H9 (cell line): ENCODE measurements around the gene RASGRP4. TPM values are rescaled to one million over a fixed set of nuclear protein-coding genes. Genes with fewer than 3 reads are reported as not detected.

Experiments
- DNase-seq: peaks from one replicate; pipeline ENCODE4 v3.0.0-alpha.2; 2017
- H2AFZ ChIP-seq: one replicate; pipeline ENCODE4 v1.6.1; 2013; ENCODE audit warnings: mild to moderate bottlenecking, low read length, control low read depth, moderate library complexity
- H2AK5ac ChIP-seq: 2 replicates; pipeline ENCODE4 v1.6.1; 2013; ENCODE audit warnings: low read length, control low read depth, mixed read lengths; ENCODE audit not compliant: insufficient read length
- H2BK120ac ChIP-seq: one replicate; pipeline ENCODE4 v1.6.1; 2013; ENCODE audit warnings: low read depth, mild to moderate bottlenecking, low read length, control low read depth, inconsistent platforms; ENCODE audit not compliant: poor library complexity, severe bottlenecking
- H2BK12ac ChIP-seq: 2 replicates; pipeline ENCODE4 v1.6.1; 2013; ENCODE audit warnings: low read length, control low read depth, mixed read lengths, low read depth; ENCODE audit not compliant: insufficient read length
- H2BK15ac ChIP-seq: 2 replicates; pipeline ENCODE4 v1.6.1; 2013; ENCODE audit warnings: low read depth, low read length, control low read depth
- H2BK20ac ChIP-seq: one replicate; pipeline ENCODE4 v1.6.1; 2013; ENCODE audit warnings: low read depth, mild to moderate bottlenecking, low read length, control low read depth, inconsistent platforms; ENCODE audit not compliant: poor library complexity, severe bottlenecking
- H2BK5ac ChIP-seq: 2 replicates; pipeline ENCODE4 v1.6.1; 2013; ENCODE audit warnings: low read length, control low read depth, mixed read lengths; ENCODE audit not compliant: insufficient read length
- H3K14ac ChIP-seq: 2 replicates; pipeline ENCODE4 v1.6.1; 2013; ENCODE audit warnings: low read length, control low read depth; ENCODE audit not compliant: insufficient read depth
- H3K18ac ChIP-seq: 2 replicates; pipeline ENCODE4 v1.6.1; 2013; ENCODE audit warnings: low read depth, mild to moderate bottlenecking, mixed read lengths, low read length, control low read depth; ENCODE audit not compliant: insufficient read length
- H3K23ac ChIP-seq: 2 replicates; pipeline ENCODE4 v1.6.1; 2013; ENCODE audit warnings: low read length, control low read depth, mixed read lengths, low read depth; ENCODE audit not compliant: insufficient read length
- H3K23me2 ChIP-seq: 2 replicates; pipeline ENCODE4 v1.6.1; 2013; ENCODE audit warnings: low read depth, mild to moderate bottlenecking, mixed read lengths, low read length, control low read depth; ENCODE audit not compliant: insufficient read length, poor library complexity, severe bottlenecking
- H3K27ac ChIP-seq: 2 replicates; pipeline ENCODE4 v1.5.1; 2013; ENCODE audit warnings: low read length, control low read depth, mixed read lengths, low read depth; ENCODE audit not compliant: insufficient read length
- H3K27me3 ChIP-seq: 2 replicates; pipeline ENCODE4 v1.6.1; 2013; ENCODE audit warnings: low read length, control low read depth, inconsistent platforms; ENCODE audit not compliant: insufficient read depth
- H3K4ac ChIP-seq: 2 replicates; pipeline ENCODE4 v1.6.1; 2013; ENCODE audit warnings: low read depth, mild to moderate bottlenecking, control low read depth, inconsistent platforms, low read length, moderate library complexity
- H3K4me1 ChIP-seq: 2 replicates; pipeline ENCODE4 v1.6.1; 2013; ENCODE audit warnings: low read length, control low read depth, inconsistent platforms; ENCODE audit not compliant: insufficient read depth
- H3K4me2 ChIP-seq: 2 replicates; pipeline ENCODE4 v1.6.1; 2013; ENCODE audit warnings: low read length, control low read depth, mixed read lengths; ENCODE audit not compliant: insufficient read length, insufficient read depth
- H3K56ac ChIP-seq: 2 replicates; pipeline ENCODE4 v1.6.1; 2013; ENCODE audit warnings: low read depth, mild to moderate bottlenecking, mixed read lengths, low read length, control low read depth; ENCODE audit not compliant: insufficient read length
- H3K79me1 ChIP-seq: 2 replicates; pipeline ENCODE4 v1.6.1; 2013; ENCODE audit warnings: low read depth, mild to moderate bottlenecking, moderate library complexity, low read length, control low read depth, inconsistent platforms; ENCODE audit not compliant: insufficient read depth, poor library complexity, severe bottlenecking
- H3K79me2 ChIP-seq: 2 replicates; pipeline ENCODE4 v1.6.1; 2013; ENCODE audit warnings: low read length, control low read depth, inconsistent platforms; ENCODE audit not compliant: insufficient read depth
- H3K9ac ChIP-seq: 2 replicates; pipeline ENCODE4 v1.6.1; 2013; ENCODE audit warnings: low read length, control low read depth, mixed read lengths; ENCODE audit not compliant: insufficient read length; ENCODE audit errors: extremely low read depth
- H3K9me3 ChIP-seq: one replicate; pipeline ENCODE4 v1.6.1; 2013; ENCODE audit warnings: low read depth, low read length, inconsistent platforms; ENCODE audit not compliant: control insufficient read depth
- H3T11ph ChIP-seq: one replicate; pipeline ENCODE4 v1.6.1; 2013; ENCODE audit warnings: mild to moderate bottlenecking, low read length, control low read depth, inconsistent platforms
- H4K20me1 ChIP-seq: one replicate; pipeline ENCODE4 v1.6.1; 2013; ENCODE audit not compliant: control insufficient read depth, insufficient read length, insufficient read depth
- H4K5ac ChIP-seq: 2 replicates; pipeline ENCODE4 v1.6.1; 2013; ENCODE audit warnings: low read depth, mild to moderate bottlenecking, mixed read lengths, low read length, control low read depth; ENCODE audit not compliant: insufficient read length
- H4K8ac ChIP-seq: replicated peaks from 2 replicates; pipeline ENCODE4 v1.6.1; 2013; ENCODE audit warnings: low read length, control low read depth, mixed read lengths, low read depth; ENCODE audit not compliant: insufficient read length
- H4K91ac ChIP-seq: 2 replicates; pipeline ENCODE4 v1.6.1; 2013; ENCODE audit warnings: low read depth, mild to moderate bottlenecking, moderate library complexity, mixed read lengths, low read length, control low read depth; ENCODE audit not compliant: insufficient read length
- H3K27ac Mint-ChIP-seq, 3 experiments: 2 replicates in 2 of 3; 3 replicates in 1 of 3; pipeline ENCODE4 v1.8.0; 2020 to 2021; ENCODE audit warnings: mixed read lengths in 3 of 3, mild to moderate bottlenecking in 1 of 3, moderate library complexity in 1 of 3
- H3K27me3 Mint-ChIP-seq: 2 replicates; pipeline ENCODE4 v1.8.0; 2021; ENCODE audit warnings: low read depth, mild to moderate bottlenecking, moderate library complexity, mixed read lengths
- H3K36me3 Mint-ChIP-seq, 3 experiments: 2 replicates in 2 of 3; 3 replicates in 1 of 3; pipeline ENCODE4 v1.8.0; 2020 to 2021; ENCODE audit warnings: low read depth in 3 of 3, mixed read lengths in 3 of 3; ENCODE audit not compliant: insufficient read depth in 1 of 3
- H3K4me1 Mint-ChIP-seq, 2 experiments: 2 replicates each; pipeline ENCODE4 v1.8.0; 2020; ENCODE audit warnings: mixed read lengths in 2 of 2
- H3K4me3 Mint-ChIP-seq, 2 experiments: 2 replicates in 1 of 2; 3 replicates in 1 of 2; pipeline ENCODE4 v1.8.0; 2020 to 2021; ENCODE audit warnings: mild to moderate bottlenecking in 2 of 2, mixed read lengths in 2 of 2, moderate library complexity in 1 of 2
- H3K9me3 Mint-ChIP-seq, 2 experiments: 2 replicates in 1 of 2; 3 replicates in 1 of 2; pipeline ENCODE4 v1.8.0; 2020; ENCODE audit warnings: mild to moderate bottlenecking in 2 of 2, mixed read lengths in 2 of 2, moderate library complexity in 1 of 2
- WGBS: extraction: QIAGEN DNeasy Blood & Tissue Kit; methylation state at CpG from one replicate; pipeline ENCODE4 v1.1.7; 2013; ENCODE audit warnings: missing lambda C conversion rate, low lambda C conversion rate, mixed read lengths; ENCODE audit not compliant: insufficient read length; ENCODE audit errors: extremely low coverage; 5-methylcytosine and 5-hydroxymethylcytosine counted together
- total RNA-seq: library from RNA; stranded (reverse); gene quantifications from 2 replicates; pipeline ENCODE4 v1.2.1, GENCODE V29; 2021
- TF ChIP-seq, protein P1 (sequence below): fragments of 200-600 bp; sonication (generic); conservative IDR thresholded peaks from 3 replicates; pipeline ENCODE4 v1.8.0; 2021; ENCODE audit warnings: antibody characterized with exemption, mild to moderate bottlenecking

RASGRP4 gene
- total RNA-seq, 1 experiment from 2014 or later: 0.28 TPM

DNA sequence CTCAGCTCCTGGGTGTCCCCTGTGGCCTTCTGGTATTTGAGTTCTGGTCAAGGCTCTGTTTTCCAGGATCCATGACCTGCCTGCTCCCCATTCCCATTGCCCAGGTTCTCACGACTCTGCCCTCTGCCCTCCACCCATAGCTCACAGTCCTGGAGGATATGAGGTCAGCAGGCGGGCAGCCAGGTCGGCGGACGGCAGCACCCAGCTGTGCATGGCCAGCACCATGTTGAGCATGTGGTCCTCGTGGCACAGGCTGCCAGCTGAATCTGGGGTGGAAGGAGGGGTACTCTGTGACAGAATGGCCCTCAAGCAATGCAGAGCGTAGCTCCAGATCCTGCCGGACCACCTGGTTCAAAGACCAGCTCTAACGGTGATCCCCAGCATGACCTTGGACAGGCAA, 5.1 kb downstream of the RASGRP4 start:
- no peak overlapping the region for H4K91ac ChIP-seq
- no peak overlapping the region for H2AFZ ChIP-seq

More for the DNA sequence above, 5.1 kb downstream of the RASGRP4 start:
- H4K20me1 ChIP-seq: no peaks in the 10 kb centered on the region
- H3K9me3 ChIP-seq: no peaks in the 10 kb centered on the region
- H3K23ac ChIP-seq: no peak overlapping the region
- Mint-ChIP-seq H3K4me1 (peaks cover 12 to 17% of the 10 kb centered on the region in 2 experiments), H3K27me3 (peaks cover 29% of the 10 kb centered on the region), H3K36me3 (no peaks in the 10 kb centered on the region), H3K9me3 (no peaks in the 10 kb centered on the region), H3K27ac (no peak overlapping the region), H3K4me3 (no peak overlapping the region)
- no peak overlapping the region for H2BK12ac ChIP-seq
- no peaks in the 10 kb centered on the region for H3K27me3 ChIP-seq
- WGBS: no CpG with 5 or more reads among the region's 9 CpGs
- H2BK5ac ChIP-seq: no peak overlapping the region
- no peak overlapping the region for H3T11ph ChIP-seq
- H3K18ac ChIP-seq: no peak overlapping the region
- no peak overlapping the region for H2BK120ac ChIP-seq
- no peak overlapping the region for H2AK5ac ChIP-seq
- no peak overlapping the region for H4K5ac ChIP-seq
- DNase-seq: no peak
- no peaks in the 10 kb centered on the region; the same call in 1 of the 2 replicates for H3K4me1 ChIP-seq
- no peak overlapping the region for H4K8ac ChIP-seq
- no peaks in the 10 kb centered on the region for H3K79me1 ChIP-seq
- H3K27ac ChIP-seq: no peak overlapping the region
- H3K56ac ChIP-seq: no peak overlapping the region
- no peak overlapping the region for H3K4ac ChIP-seq
- H2BK20ac ChIP-seq: no peak overlapping the region
- no peaks in the 10 kb centered on the region for H3K79me2 ChIP-seq
- no peak overlapping the region for H3K14ac ChIP-seq
- H3K4me2 ChIP-seq: no peak overlapping the region
- H2BK15ac ChIP-seq: no peak overlapping the region
- no peak overlapping the region for H3K9ac ChIP-seq
- H3K23me2 ChIP-seq: peaks cover 14% of the 10 kb centered on the region
- TF ChIP-seq, protein P1, sequence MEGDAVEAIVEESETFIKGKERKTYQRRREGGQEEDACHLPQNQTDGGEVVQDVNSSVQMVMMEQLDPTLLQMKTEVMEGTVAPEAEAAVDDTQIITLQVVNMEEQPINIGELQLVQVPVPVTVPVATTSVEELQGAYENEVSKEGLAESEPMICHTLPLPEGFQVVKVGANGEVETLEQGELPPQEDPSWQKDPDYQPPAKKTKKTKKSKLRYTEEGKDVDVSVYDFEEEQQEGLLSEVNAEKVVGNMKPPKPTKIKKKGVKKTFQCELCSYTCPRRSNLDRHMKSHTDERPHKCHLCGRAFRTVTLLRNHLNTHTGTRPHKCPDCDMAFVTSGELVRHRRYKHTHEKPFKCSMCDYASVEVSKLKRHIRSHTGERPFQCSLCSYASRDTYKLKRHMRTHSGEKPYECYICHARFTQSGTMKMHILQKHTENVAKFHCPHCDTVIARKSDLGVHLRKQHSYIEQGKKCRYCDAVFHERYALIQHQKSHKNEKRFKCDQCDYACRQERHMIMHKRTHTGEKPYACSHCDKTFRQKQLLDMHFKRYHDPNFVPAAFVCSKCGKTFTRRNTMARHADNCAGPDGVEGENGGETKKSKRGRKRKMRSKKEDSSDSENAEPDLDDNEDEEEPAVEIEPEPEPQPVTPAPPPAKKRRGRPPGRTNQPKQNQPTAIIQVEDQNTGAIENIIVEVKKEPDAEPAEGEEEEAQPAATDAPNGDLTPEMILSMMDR: no peak
